GM13976 (cell line): ENCODE measurements around the gene ASB16.

Source experiments
- DNase-seq: peaks from one replicate; pipeline ENCODE4 v3.0.0; 2012; ENCODE audit warnings: low spot score
- in situ Hi-C: fragments of 300-500 bp; cut with MboI; formaldehyde crosslinking; loops from one replicate; pipeline ENCODE4 v1.12.0; 2022; ENCODE audit warnings: low sequenced_read_pairs, mixed read lengths, inconsistent platforms; ENCODE audit not compliant: unreplicated experiment
- TF ChIP-seq, protein P1 (sequence below): IDR thresholded peaks from 2 replicates; pipeline ENCODE4 v1.5.1; 2012; ENCODE audit warnings: borderline replicate concordance, mild to moderate bottlenecking; ENCODE audit not compliant: insufficient read depth; ENCODE audit errors: extremely low read depth, missing control alignments, control extremely low read depth

The ASB16 gene

DNA sequence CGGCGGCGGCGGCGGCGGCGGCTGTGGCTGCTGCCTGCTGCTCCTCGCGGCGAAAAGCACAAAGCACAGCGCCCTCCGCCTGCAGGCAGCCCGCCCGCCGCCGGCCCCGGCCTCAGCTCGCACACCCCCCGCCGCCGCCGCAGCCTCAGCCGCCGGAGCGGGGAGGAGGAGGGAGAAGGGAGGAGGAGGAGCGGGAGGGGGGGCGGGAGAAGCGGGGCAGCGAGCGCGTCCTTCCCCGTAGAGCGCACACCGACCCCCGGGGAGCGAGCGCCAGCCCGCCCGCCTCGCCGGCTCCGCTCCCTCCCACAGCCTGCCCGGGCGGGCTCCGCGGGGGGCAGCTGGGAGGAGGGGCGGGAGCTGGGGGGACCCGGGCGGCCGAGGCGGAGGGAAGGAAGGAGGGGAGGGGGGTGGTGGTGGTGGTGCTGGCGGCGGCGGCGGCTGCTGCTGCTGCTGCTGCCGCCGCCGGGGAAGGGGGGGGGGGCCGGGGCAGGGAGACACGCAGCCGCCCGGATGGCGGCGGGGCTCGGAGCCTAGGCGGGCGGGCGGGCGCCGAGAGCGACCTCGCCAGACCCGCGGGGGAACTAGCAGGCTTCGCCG, 49.2 kb downstream of the ASB16 start, which contains the start of gene UBTF:
UBTF (minus strand) TSS at position 60 of the 597 bp plus-strand sequence. CDS start 1,446 bp downstream, outside the sequence.
- DNase-seq: peak; percentile 72
- in situ Hi-C loops: loop anchor here (25.0 kb wide), 1 partner anchor 293 kb away; the partner anchor contains the start of gene GPATCH8
- TF ChIP-seq, protein P1, sequence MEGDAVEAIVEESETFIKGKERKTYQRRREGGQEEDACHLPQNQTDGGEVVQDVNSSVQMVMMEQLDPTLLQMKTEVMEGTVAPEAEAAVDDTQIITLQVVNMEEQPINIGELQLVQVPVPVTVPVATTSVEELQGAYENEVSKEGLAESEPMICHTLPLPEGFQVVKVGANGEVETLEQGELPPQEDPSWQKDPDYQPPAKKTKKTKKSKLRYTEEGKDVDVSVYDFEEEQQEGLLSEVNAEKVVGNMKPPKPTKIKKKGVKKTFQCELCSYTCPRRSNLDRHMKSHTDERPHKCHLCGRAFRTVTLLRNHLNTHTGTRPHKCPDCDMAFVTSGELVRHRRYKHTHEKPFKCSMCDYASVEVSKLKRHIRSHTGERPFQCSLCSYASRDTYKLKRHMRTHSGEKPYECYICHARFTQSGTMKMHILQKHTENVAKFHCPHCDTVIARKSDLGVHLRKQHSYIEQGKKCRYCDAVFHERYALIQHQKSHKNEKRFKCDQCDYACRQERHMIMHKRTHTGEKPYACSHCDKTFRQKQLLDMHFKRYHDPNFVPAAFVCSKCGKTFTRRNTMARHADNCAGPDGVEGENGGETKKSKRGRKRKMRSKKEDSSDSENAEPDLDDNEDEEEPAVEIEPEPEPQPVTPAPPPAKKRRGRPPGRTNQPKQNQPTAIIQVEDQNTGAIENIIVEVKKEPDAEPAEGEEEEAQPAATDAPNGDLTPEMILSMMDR: peak; percentile 19

DNA sequence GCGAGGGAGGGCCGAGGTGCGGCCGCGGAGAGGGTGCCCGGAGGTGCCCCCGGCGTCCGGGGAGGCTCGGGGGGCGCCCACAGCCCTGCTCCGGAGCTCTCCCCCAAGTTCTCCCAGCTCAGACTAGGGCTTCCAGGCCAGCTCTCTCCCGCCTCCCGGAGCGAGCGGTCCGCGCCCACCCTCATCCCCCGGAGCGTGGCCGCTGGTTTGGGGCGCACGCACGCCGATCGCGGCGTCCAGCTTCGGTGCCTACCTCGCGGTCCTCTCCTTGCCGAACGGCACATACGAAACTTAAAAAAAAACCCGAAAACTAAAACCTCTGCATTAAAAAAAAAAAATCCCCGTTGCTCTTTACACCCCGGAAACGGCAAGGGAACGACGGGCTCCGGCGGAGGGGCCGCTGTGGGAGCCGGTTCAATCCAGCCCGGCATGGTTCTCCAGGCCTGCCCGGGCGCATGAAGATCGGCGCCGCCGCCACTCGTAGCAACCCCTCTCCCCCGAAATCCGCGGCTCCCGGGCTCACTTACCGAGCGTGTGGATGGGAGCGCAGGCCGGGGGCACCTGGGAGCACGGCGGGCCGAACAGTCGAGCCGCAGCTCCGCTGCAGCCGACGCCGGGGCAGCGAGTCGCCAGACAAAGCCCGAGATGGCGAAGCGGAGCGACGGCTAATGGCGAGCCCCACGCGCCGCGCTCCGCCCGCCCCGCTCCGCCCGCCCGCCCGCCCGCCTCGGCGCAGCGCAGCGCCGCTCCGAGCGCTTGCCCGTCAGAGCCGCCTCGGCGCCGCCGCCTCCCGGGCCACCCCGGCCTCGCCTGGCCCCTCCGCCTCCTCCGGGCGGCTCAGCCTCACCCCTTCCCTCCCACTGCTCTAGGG, 49.9 kb downstream of the ASB16 start:
- DNase-seq: peak; percentile 77
- in situ Hi-C loops: loop anchor here (25.0 kb wide), 1 partner anchor 292 kb away; the partner anchor contains the start of gene GPATCH8
- TF ChIP-seq, protein P1: no peak

DNA sequence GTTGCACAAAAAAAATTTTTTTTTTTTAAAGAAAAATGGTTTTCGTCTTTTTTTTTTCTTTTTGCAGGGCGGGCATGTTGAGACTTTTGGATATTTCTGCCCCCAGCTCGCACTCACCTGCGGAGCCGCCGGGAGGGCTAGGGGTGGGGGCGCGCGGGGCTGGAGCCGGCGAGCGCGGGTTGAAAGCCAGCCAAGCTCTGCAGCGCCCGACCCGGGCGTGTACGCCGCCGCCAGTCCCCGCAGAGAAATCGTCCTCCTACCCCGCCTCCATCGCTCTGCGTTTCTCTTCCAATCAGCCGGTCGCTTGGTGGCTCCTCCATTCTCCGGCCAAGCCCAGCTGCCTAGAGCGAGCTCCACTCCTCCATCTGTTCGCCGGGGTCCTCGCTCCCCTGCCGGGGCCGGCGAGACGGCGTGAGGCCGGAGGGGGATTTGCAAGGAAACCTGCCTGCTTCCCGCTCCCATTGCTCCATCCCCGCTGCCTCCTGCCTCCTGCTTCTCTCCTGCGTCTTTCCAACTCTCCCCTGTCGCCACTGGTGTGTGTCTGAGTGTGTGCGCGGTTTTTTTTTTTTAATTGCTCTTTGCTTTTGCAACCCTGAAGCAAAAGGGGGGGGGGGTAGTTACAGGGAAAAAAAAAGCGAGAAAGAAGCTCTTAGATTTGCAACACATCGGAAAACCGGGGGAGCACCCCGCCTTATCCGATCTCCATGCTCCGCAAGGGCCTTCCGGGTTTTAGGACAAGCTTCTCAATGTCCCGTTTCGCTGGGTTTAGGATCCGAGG, 50.8 kb downstream of the ASB16 start:
- DNase-seq: peak; percentile 84
- in situ Hi-C loops: loop anchor here (25.0 kb wide), 1 partner anchor 291 kb away; the partner anchor contains the start of gene GPATCH8
- TF ChIP-seq, protein P1: no peak

DNA sequence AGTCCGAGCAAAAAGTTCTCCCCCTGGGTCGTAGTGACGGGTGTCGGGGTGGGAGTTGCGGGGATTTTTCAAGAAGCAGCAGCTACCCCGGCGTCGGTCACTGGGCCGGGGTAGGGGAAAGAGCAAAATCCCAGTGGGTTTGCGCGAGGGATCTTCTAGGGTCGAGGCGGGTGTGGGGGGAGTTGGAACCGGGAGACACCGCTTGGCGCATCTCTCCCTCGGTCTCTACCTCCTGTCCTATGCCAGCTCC, 51.3 kb downstream of the ASB16 start:
- peak; percentile 50 for DNase-seq
- TF ChIP-seq, protein P1: no peak
- in situ Hi-C loops: loop anchor here (25.0 kb wide), 1 partner anchor 291 kb away; the partner anchor contains the start of gene GPATCH8

DNA sequence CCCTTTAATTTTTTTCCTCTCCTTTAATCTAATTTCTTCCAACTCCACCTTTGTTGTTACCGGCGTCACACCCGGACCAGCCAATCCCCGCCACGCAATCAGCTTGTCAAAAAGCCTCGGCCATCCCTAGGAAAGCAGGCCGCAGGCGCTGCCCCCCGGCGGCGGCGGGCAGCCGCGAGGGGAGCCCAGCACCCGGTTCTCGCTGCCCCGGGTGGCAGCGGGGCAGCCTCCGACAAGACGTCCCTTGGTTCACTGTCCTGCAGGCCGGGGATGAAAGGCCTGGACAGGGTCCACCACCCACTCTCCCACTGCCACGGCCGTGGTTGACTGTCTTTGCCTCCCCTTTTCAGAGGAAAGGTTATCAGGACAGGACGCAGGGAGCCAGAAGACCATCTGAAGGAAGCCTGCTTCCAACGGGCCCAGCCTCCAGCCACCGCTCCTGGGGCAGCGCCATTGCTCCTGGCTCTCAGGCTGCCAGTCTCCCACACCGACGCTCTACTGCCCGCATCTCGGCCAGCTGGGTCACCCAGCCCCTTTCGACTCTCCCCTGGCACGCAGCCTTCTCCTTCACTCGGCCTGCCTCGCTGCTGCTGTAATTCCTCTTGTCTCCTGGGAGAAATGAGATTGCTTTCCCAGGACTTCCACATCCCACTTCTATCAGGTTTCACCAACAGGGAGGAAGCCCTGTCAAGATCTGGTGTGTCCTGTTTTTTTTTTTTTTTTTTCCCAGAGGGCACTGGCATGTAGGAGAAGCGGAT, 51.8 kb downstream of the ASB16 start:
- TF ChIP-seq, protein P1: peak; percentile 19
- DNase-seq: peak; percentile 80
- in situ Hi-C loops: loop anchor here (25.0 kb wide), 1 partner anchor 290 kb away; the partner anchor contains the start of gene GPATCH8

DNA sequence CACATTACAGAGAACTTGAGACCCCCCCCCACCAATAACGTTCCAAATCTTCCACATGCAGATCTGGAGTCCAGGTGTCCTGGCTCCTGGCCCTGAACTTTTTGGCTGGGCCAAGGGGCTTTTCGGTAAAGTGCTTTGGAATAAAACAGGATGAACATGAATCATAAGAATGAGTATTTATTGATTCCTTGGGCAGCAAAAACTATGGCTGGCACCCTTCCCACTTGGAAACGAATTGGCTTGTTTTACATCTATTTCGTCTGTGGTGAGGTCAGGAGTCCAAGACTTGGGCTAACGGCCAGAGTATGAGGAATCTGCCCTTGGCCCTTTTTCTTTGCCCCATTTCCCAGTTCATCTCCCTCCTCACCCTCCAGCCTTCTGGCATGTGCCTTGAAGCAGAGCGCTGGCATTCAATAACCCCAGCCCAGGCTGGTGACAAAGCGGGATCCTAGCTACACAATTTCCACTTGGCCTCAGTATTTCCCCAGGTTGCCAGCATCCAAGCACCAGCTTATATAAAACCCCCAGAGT, 53.1 kb downstream of the ASB16 start:
- no peak for DNase-seq
- TF ChIP-seq, protein P1: no peak
- in situ Hi-C loops: loop anchor here (25.0 kb wide), 1 partner anchor 289 kb away; the partner anchor contains the start of gene GPATCH8
